K562 (cell line): ENCODE measurements around the gene EPHB6. TPM values are rescaled to one million over a fixed set of nuclear protein-coding genes. Genes with fewer than 3 reads are reported as not detected.

Experiments
- ATAC-seq: fragments of 200-7000 bp; cut with Tn5 transposase; 3 replicates; pipeline ENCODE4 v1.9.1; 2020; ENCODE audit warnings: moderate library complexity
- BruUV-seq: library from RNA; stranded (reverse); fragments of 400-500 nt; replicated peaks from 2 replicates; lab custom pipeline; 2021; lab: Mats Ljungman, UMichigan
- CTCF ChIA-PET: fragments of 300-600 bp; formaldehyde crosslinking; extraction: SDS; loops from one replicate; lab custom pipeline; 2021; ENCODE audit warnings: low intra/inter-chr PET ratio; lab: Yijun Ruan, JAX
- POLR2A ChIA-PET: fragments of 300-600, 350-650 bp; sonication (Branson Sonifier 250); formaldehyde crosslinking; extraction: SDS; loops from one replicate; lab custom pipeline; 2021; ENCODE audit warnings: antibody characterized with exemption, inconsistent platforms; lab: Yijun Ruan, JAX
- DNase-seq, 4 experiments: peaks; one replicate each; pipeline versions ENCODE4 v3.0.0 to v3.0.0-alpha.2; 2011 to 2018; ENCODE audit warnings: low spot score in 3 of 4, mixed read lengths in 3 of 4; ENCODE audit errors: extremely low read depth in 1 of 4
- FAIRE-seq: peaks from 2 replicates; lab custom pipeline; 2011; peaks lifted over from hg19 to GRCh38; lab: Jason Lieb, UNC
- H2AFZ ChIP-seq: 2 replicates; pipeline ENCODE4 v1.6.0; 2011; ENCODE audit warnings: low read depth, low read length, control low read depth, inconsistent platforms
- H3K27ac ChIP-seq: fragments of 200-600 bp; 3 replicates; pipeline ENCODE4 v1.8.0; 2011; ENCODE audit warnings: low read depth, mild to moderate bottlenecking, control low read depth, inconsistent platforms, low read length, moderate library complexity, mixed read lengths; ENCODE audit errors: extremely low read depth
- H3K27me3 ChIP-seq, 2 experiments: fragments of 300-600 bp in 1 of 2; 2 replicates in 1 of 2; 3 replicates in 1 of 2; pipeline versions ENCODE4 v1.6.0 to v1.8.0; 2011; ENCODE audit warnings: inconsistent platforms in 2 of 2, low read length in 2 of 2, mild to moderate bottlenecking in 1 of 2, mixed read lengths in 1 of 2, moderate library complexity in 1 of 2; ENCODE audit not compliant: control insufficient read depth in 2 of 2, insufficient read depth in 2 of 2
- H3K36me3 ChIP-seq: fragments of 300-600 bp; 3 replicates; pipeline ENCODE4 v1.8.0; 2011; ENCODE audit warnings: mild to moderate bottlenecking, low read length, inconsistent platforms; ENCODE audit not compliant: control insufficient read depth, insufficient read depth
- H3K4me1 ChIP-seq, 2 experiments: fragments of 200-600 bp in 1 of 2; replicated peaks in 1 of 2; 2 replicates in 1 of 2; 3 replicates in 1 of 2; pipeline versions ENCODE4 v1.5.1 to v1.8.0; 2011; ENCODE audit warnings: inconsistent platforms in 2 of 2, low read length in 2 of 2, mild to moderate bottlenecking in 1 of 2, mixed read lengths in 1 of 2, moderate library complexity in 1 of 2; ENCODE audit not compliant: control insufficient read depth in 2 of 2, insufficient read depth in 2 of 2
- H3K4me2 ChIP-seq: 2 replicates; pipeline ENCODE4 v1.6.1; 2011; ENCODE audit warnings: low read length, control low read depth, inconsistent platforms, mixed read lengths; ENCODE audit not compliant: insufficient read depth
- H3K4me3 ChIP-seq: fragments of 200-600 bp; sonication (generic), shearing (Covaris generic); 2 replicates; pipeline ENCODE4 v1.5.1; 2016; ENCODE audit warnings: control low read depth, inconsistent platforms
- H3K79me2 ChIP-seq: fragments of 200-600 bp; 3 replicates; pipeline ENCODE4 v1.8.0; 2011; ENCODE audit warnings: low read length, inconsistent platforms; ENCODE audit not compliant: control insufficient read depth, insufficient read depth
- H3K9ac ChIP-seq, 2 experiments: 2 replicates each; pipeline versions ENCODE4 v1.6.0 to v1.6.1; 2011; ENCODE audit warnings: low read depth in 2 of 2, low read length in 2 of 2, control low read depth in 1 of 2, inconsistent platforms in 1 of 2, mild to moderate bottlenecking in 1 of 2, mixed read lengths in 1 of 2; ENCODE audit not compliant: insufficient read depth in 1 of 2
- H3K9me1 ChIP-seq: one replicate; pipeline ENCODE4 v1.6.0; 2011; ENCODE audit warnings: inconsistent platforms, mild to moderate bottlenecking, low read length, moderate library complexity; ENCODE audit not compliant: control insufficient read depth, insufficient read depth
- H3K9me3 ChIP-seq: replicated peaks from 2 replicates; pipeline ENCODE4 v1.5.1; 2011; ENCODE audit warnings: low read depth, low read length, inconsistent platforms; ENCODE audit not compliant: control insufficient read depth, insufficient read depth
- H4K20me1 ChIP-seq: replicated peaks from 2 replicates; pipeline ENCODE4 v1.6.1; 2011; ENCODE audit warnings: low read length, inconsistent platforms, mixed read lengths; ENCODE audit not compliant: control insufficient read depth, insufficient read depth
- FOXK2 ChIP-seq, 2 experiments: fragments of 450-650 bp; IDR thresholded peaks in 1 of 2; conservative IDR thresholded peaks in 1 of 2; 2 replicates each; pipeline ENCODE4 v1.6.1; 2016; ENCODE audit warnings: low read depth in 2 of 2, mild to moderate bottlenecking in 1 of 2
- WGBS: fragments of 100-300 bp; shearing (Covaris generic); methylation state at CpG from one replicate; pipeline ENCODE4 v1.1.6; 2016; ENCODE audit warnings: low coverage, mixed read lengths; ENCODE audit not compliant: insufficient coverage; ENCODE audit errors: missing lambda C conversion rate; 5-methylcytosine and 5-hydroxymethylcytosine counted together
- in situ Hi-C: fragments of 300-500 bp; cut with MboI; formaldehyde crosslinking; loops from 4 replicates; pipeline ENCODE4 v1.15.0; 2018; ENCODE audit warnings: inconsistent platforms, mixed read lengths
- intact Hi-C: fragments of 100-400 bp; cut with micrococcal nuclease; formaldehyde crosslinking; loops from 2 replicates; pipeline ENCODE4 v1.14.2; 2022
- polyA plus RNA-seq, 8 experiments: library from polyadenylated mRNA; depleted of rRNA in 4 of 8; stranded (reverse) in 5 of 8; unstranded in 3 of 8; fragments of >200 nt; fragmentation: Nextera tagmentation in 2 of 8; fragmentation: Illumina TruSeq in 1 of 8; extraction: Ambion mirVana in 2 of 8; extraction: Trizol in 1 of 8; gene quantifications; 2 replicates each; pipeline versions ENCODE4 v1.2.1 to v1.2.3, GENCODE V29; 2011 to 2014; ENCODE audit warnings: inconsistent platforms in 1 of 8, missing spikeins in 1 of 8
- total RNA-seq, 7 experiments: library from RNA; depleted of rRNA in 6 of 7; stranded (reverse); fragments of >200 nt in 6 of 7; fragmentation: Illumina TruSeq in 2 of 7; extraction: Trizol in 2 of 7; gene quantifications; 2 replicates each; pipeline versions ENCODE4 v1.2.1 to v1.2.3, GENCODE V29; 2011 to 2021; ENCODE audit warnings: low replicate concordance in 1 of 7
- TF ChIP-seq, protein P1 (sequence below): sonication (generic); formaldehyde crosslinking; IDR thresholded peaks from 2 replicates; pipeline ENCODE4 v1.8.1; 2023; ENCODE audit warnings: missing genetic modification reagents, mild to moderate bottlenecking, borderline replicate concordance

The EPHB6 gene
- total and polyA plus RNA-seq, 9 of the 15 experiments (the other 6 are each of a cell fraction or from before 2014, with no cell fraction given), result 1.4 to 123 (median 7.6) TPM

DNA sequence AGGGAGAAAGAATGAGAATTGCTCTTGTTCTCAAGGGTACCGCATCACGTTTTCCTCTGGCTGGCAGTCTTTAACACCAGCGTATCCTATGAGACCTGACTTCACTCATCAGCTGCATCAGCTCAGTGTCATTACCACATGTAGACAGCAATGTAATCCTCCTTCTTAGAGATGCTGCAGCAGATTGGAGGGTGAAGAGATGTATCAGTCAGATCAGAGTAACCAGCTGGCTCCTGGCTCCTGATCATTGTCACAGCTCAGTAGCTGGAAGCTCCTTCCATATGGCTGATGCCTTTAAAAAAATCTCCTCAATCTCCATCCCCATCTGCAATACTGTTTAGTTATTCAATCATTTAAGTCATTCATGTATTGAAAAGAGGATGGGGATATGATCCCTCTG, 39.7 kb upstream of the EPHB6 start:
- 8% methylated on average over 3 of the region's 3 CpGs for WGBS
- Histone ChIP-seq H3K9ac (no peak overlapping the region), H3K79me2 (no peaks in the 10 kb centered on the region), H2AFZ (no peak overlapping the region), H3K9me3 (no peaks in the 10 kb centered on the region), H3K4me1 (peaks cover 0 to 8% of the 10 kb centered on the region in 2 experiments; a peak in 2 of 5 replicates)
- FAIRE-seq, result no peak
- CTCF ChIA-PET, result no interaction called here
- BruUV-seq, result no TSS peak
- ATAC-seq, result no peak
- no peak for TF ChIP-seq FOXK2 (conservative IDR thresholded peaks at IDR 0.05 in 1 of 2, IDR thresholded peaks at IDR 0.05 in 1 of 2; ENCODE audit: low read depth in 2 of 2)
- TF ChIP-seq, protein P1, sequence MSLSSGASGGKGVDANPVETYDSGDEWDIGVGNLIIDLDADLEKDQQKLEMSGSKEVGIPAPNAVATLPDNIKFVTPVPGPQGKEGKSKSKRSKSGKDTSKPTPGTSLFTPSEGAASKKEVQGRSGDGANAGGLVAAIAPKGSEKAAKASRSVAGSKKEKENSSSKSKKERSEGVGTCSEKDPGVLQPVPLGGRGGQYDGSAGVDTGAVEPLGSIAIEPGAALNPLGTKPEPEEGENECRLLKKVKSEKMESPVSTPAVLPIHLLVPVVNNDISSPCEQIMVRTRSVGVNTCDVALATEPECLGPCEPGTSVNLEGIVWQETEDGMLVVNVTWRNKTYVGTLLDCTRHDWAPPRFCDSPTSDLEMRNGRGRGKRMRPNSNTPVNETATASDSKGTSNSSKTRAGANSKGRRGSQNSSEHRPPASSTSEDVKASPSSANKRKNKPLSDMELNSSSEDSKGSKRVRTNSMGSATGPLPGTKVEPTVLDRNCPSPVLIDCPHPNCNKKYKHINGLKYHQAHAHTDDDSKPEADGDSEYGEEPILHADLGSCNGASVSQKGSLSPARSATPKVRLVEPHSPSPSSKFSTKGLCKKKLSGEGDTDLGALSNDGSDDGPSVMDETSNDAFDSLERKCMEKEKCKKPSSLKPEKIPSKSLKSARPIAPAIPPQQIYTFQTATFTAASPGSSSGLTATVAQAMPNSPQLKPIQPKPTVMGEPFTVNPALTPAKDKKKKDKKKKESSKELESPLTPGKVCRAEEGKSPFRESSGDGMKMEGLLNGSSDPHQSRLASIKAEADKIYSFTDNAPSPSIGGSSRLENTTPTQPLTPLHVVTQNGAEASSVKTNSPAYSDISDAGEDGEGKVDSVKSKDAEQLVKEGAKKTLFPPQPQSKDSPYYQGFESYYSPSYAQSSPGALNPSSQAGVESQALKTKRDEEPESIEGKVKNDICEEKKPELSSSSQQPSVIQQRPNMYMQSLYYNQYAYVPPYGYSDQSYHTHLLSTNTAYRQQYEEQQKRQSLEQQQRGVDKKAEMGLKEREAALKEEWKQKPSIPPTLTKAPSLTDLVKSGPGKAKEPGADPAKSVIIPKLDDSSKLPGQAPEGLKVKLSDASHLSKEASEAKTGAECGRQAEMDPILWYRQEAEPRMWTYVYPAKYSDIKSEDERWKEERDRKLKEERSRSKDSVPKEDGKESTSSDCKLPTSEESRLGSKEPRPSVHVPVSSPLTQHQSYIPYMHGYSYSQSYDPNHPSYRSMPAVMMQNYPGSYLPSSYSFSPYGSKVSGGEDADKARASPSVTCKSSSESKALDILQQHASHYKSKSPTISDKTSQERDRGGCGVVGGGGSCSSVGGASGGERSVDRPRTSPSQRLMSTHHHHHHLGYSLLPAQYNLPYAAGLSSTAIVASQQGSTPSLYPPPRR (CRISPR knock-in tag), result no peak
- TF ChIP-seq, all 486 proteins: peak for 0
- no peaks in the 10 kb centered on the region for H4K20me1 ChIP-seq
- no peaks in the 10 kb centered on the region for H3K9me1 ChIP-seq
- H3K36me3 ChIP-seq, result no peaks in the 10 kb centered on the region
- H3K27me3 ChIP-seq, result peaks cover 6% of the 10 kb centered on the region in 2 experiments; a peak in 4 of 5 replicates
- intact Hi-C loops, result loop anchor here (10.0 kb wide), 1 partner anchor 180 kb away; no protein-coding TSS in a partner anchor
- H3K4me2 ChIP-seq, result no peak overlapping the region
- no peak for DNase-seq
- H3K4me3 ChIP-seq, result no peak overlapping the region
- H3K27ac ChIP-seq, result no peak overlapping the region
- POLR2A ChIA-PET, result no interaction called here
- in situ Hi-C loops, result no loop called here
